Mucosa of rectum (tissue), 2 donors: ENCODE measurements around the gene INTS15.

ENCODE experiments used
- H3K27ac ChIP-seq, 2 donors: one replicate each; pipeline ENCODE4 v1.7.0; 2013; ENCODE audit warnings: inconsistent platforms in 2 of 2, low read depth in 2 of 2, low read length in 2 of 2
- H3K27me3 ChIP-seq, 2 donors: one replicate each; pipeline ENCODE4 v1.7.0; 2013; ENCODE audit warnings: low read length in 2 of 2; ENCODE audit not compliant: control insufficient read depth in 2 of 2, insufficient read depth in 2 of 2
- H3K36me3 ChIP-seq, 2 donors: one replicate each; pipeline ENCODE4 v1.7.0; 2013; ENCODE audit warnings: low read length in 2 of 2; ENCODE audit not compliant: control insufficient read depth in 2 of 2, insufficient read depth in 2 of 2
- H3K4me1 ChIP-seq, 2 donors: one replicate each; pipeline ENCODE4 v1.7.0; 2013; ENCODE audit warnings: low read length in 2 of 2, mild to moderate bottlenecking in 1 of 2; ENCODE audit not compliant: control insufficient read depth in 2 of 2, insufficient read depth in 2 of 2
- H3K4me3 ChIP-seq, 2 donors: one replicate each; pipeline ENCODE4 v1.7.0; 2013; ENCODE audit warnings: low read length in 2 of 2
- H3K9ac ChIP-seq, 2 donors: one replicate each; pipeline ENCODE4 v1.7.0; 2013; ENCODE audit warnings: low read length in 2 of 2, low read depth in 1 of 2, mild to moderate bottlenecking in 1 of 2
- H3K9me3 ChIP-seq, 2 donors: one replicate each; pipeline ENCODE4 v1.7.0; 2013; ENCODE audit warnings: low read length in 2 of 2; ENCODE audit not compliant: control insufficient read depth in 2 of 2
- donor health status: healthy.
- donor health status: Normal muscosa, but diverticular disease.

The INTS15 gene

GRCh38 chr7:6642239-6642839 is 52.5 kb downstream of the INTS15 start:
- Histone ChIP-seq H3K4me1 (peaks cover 0 to 9% of the 10 kb centered on the region in 2 donors), H3K36me3 (peaks cover 34 to 39% of the 10 kb centered on the region in 2 donors), H3K4me3 (no peak overlapping the region), H3K27ac (no peak overlapping the region), H3K27me3 (no peaks in the 10 kb centered on the region), H3K9ac (no peak overlapping the region), H3K9me3 (no peaks in the 10 kb centered on the region)

- Histone ChIP-seq H3K36me3 (peaks cover 41 to 43% of the 10 kb centered on the region in 2 donors), H3K9ac (no peak overlapping the region), H3K27ac (no peak overlapping the region), H3K4me1 (peaks cover 0 to 6% of the 10 kb centered on the region in 2 donors), H3K4me3 (no peak overlapping the region), H3K9me3 (no peaks in the 10 kb centered on the region), H3K27me3 (no peaks in the 10 kb centered on the region)
These were observed 53.2 kb downstream of the INTS15 start for GRCh38 chr7:6642861-6643640.

GRCh38 chr7:6643915-6644625 is 54.2 kb downstream of the INTS15 start:
- no peak overlapping the region for H3K27ac ChIP-seq
- H3K4me3 ChIP-seq: no peak overlapping the region
- H3K9ac ChIP-seq: no peak overlapping the region
- H3K9me3 ChIP-seq: no peaks in the 10 kb centered on the region
- peaks cover 43 to 47% of the 10 kb centered on the region in 2 donors for H3K36me3 ChIP-seq
- no peaks in the 10 kb centered on the region for H3K27me3 ChIP-seq
- H3K4me1 ChIP-seq: no peaks in the 10 kb centered on the region

- H3K36me3 ChIP-seq: peaks cover 43 to 47% of the 10 kb centered on the region in 2 donors
- H3K4me3 ChIP-seq: no peak overlapping the region
- H3K9ac ChIP-seq: no peak overlapping the region
These were observed 54.9 kb downstream of the INTS15 start for GRCh38 chr7:6644728-6645127.

GRCh38 chr7:6646465-6646864 is 56.6 kb downstream of the INTS15 start:
- Histone ChIP-seq H3K27me3 (no peaks in the 10 kb centered on the region), H3K9me3 (no peaks in the 10 kb centered on the region), H3K9ac (no peak overlapping the region), H3K4me3 (no peak overlapping the region), H3K27ac (no peak overlapping the region), H3K36me3 (peaks cover 45 to 48% of the 10 kb centered on the region in 2 donors), H3K4me1 (no peaks in the 10 kb centered on the region)

More at GRCh38 chr7:6644728-6645127, 54.9 kb downstream of the INTS15 start:
- no peaks in the 10 kb centered on the region for H3K4me1 ChIP-seq
- no peaks in the 10 kb centered on the region for H3K9me3 ChIP-seq
- H3K27ac ChIP-seq: no peak overlapping the region
- H3K27me3 ChIP-seq: no peaks in the 10 kb centered on the region

GRCh38 chr7:6647080-6647479 is 57.3 kb downstream of the INTS15 start:
- Histone ChIP-seq H3K27ac (no peak overlapping the region), H3K36me3 (peaks cover 43 to 49% of the 10 kb centered on the region in 2 donors), H3K27me3 (no peaks in the 10 kb centered on the region), H3K4me3 (no peak overlapping the region), H3K4me1 (no peaks in the 10 kb centered on the region), H3K9ac (no peak overlapping the region), H3K9me3 (no peaks in the 10 kb centered on the region)

- Histone ChIP-seq H3K27ac (no peak overlapping the region), H3K4me1 (no peaks in the 10 kb centered on the region), H3K4me3 (no peak overlapping the region), H3K27me3 (no peaks in the 10 kb centered on the region), H3K9ac (no peak overlapping the region), H3K36me3 (peaks cover 42 to 49% of the 10 kb centered on the region in 2 donors), H3K9me3 (no peaks in the 10 kb centered on the region)
These were observed 57.7 kb downstream of the INTS15 start for GRCh38 chr7:6647541-6647940.

GRCh38 chr7:6648066-6648814 is 58.4 kb downstream of the INTS15 start:
- H3K4me1 ChIP-seq: no peaks in the 10 kb centered on the region
- no peak overlapping the region for H3K4me3 ChIP-seq
- no peaks in the 10 kb centered on the region for H3K9me3 ChIP-seq
- H3K27ac ChIP-seq: no peak overlapping the region
- H3K9ac ChIP-seq: no peak overlapping the region
- H3K36me3 ChIP-seq: peaks cover 40 to 47% of the 10 kb centered on the region in 2 donors
- no peaks in the 10 kb centered on the region for H3K27me3 ChIP-seq

- Histone ChIP-seq H3K27me3 (no peaks in the 10 kb centered on the region), H3K36me3 (peaks cover 34 to 45% of the 10 kb centered on the region in 2 donors), H3K9me3 (no peaks in the 10 kb centered on the region), H3K27ac (no peak overlapping the region), H3K4me1 (no peaks in the 10 kb centered on the region), H3K9ac (no peak overlapping the region), H3K4me3 (no peak overlapping the region)
These were observed 58.9 kb downstream of the INTS15 start for GRCh38 chr7:6648815-6649104.
